Central memory CD8-positive, alpha-beta T cell (primary cell): ENCODE measurements around the gene ROM1.

Experiments
- ATAC-seq: fragments of 150-1000 bp; cut with Tn5 transposase; replicated peaks from 2 replicates; pipeline ENCODE4 v1.10.0; 2022; ENCODE audit warnings: mild to moderate bottlenecking, moderate FRiP score, moderate number of reproducible peaks; ENCODE audit not compliant: poor library complexity, severe bottlenecking; ENCODE audit errors: extremely low read depth
- DNase-seq, 2 donors: peaks; one replicate each; pipeline ENCODE4 v3.0.0; 2021; ENCODE audit warnings: low spot score in 2 of 2
- H3K27ac Mint-ChIP-seq: one replicate; pipeline ENCODE4 v1.8.0; 2022; ENCODE audit warnings: low read depth, mild to moderate bottlenecking, moderate library complexity, mixed read lengths
- H3K27me3 Mint-ChIP-seq: one replicate; pipeline ENCODE4 v1.8.0; 2022; ENCODE audit warnings: mixed read lengths
- H3K36me3 Mint-ChIP-seq: one replicate; pipeline ENCODE4 v1.8.0; 2022; ENCODE audit warnings: mild to moderate bottlenecking, moderate library complexity, mixed read lengths; ENCODE audit not compliant: insufficient read depth
- H3K4me1 Mint-ChIP-seq: one replicate; pipeline ENCODE4 v1.8.0; 2022; ENCODE audit warnings: mixed read lengths
- H3K4me3 Mint-ChIP-seq: one replicate; pipeline ENCODE4 v1.8.0; 2022; ENCODE audit warnings: mild to moderate bottlenecking, moderate library complexity, mixed read lengths
- H3K9me3 Mint-ChIP-seq: one replicate; pipeline ENCODE4 v1.8.0; 2022; ENCODE audit warnings: mixed read lengths

ROM1 gene

GRCh38 chr11:62603776-62604299 lies 9.2 kb upstream of the ROM1 start:
- DNase-seq: no peak
- Mint-ChIP-seq H3K27ac (peak overlapping the region; percentile 36), H3K4me1 (peaks cover 51% of the 10 kb centered on the region), H3K27me3 (no peaks in the 10 kb centered on the region), H3K9me3 (no peaks in the 10 kb centered on the region), H3K36me3 (peaks cover 33% of the 10 kb centered on the region), H3K4me3 (peak overlapping the region; percentile 54)
- no peak for ATAC-seq

- H3K27ac Mint-ChIP-seq: no peak overlapping the region
These were observed 8.5 kb upstream of the ROM1 start for GRCh38 chr11:62604460-62605120.

GRCh38 chr11:62605467-62605866 lies 7.6 kb upstream of the ROM1 start:
- DNase-seq (no peak), ATAC-seq (no peak)
- peaks cover 27% of the 10 kb centered on the region for H3K36me3 Mint-ChIP-seq
- no peak overlapping the region for H3K4me3 Mint-ChIP-seq
- H3K9me3 Mint-ChIP-seq: no peaks in the 10 kb centered on the region
- H3K27me3 Mint-ChIP-seq: no peaks in the 10 kb centered on the region
- H3K27ac Mint-ChIP-seq: no peak overlapping the region
- H3K4me1 Mint-ChIP-seq: peaks cover 45% of the 10 kb centered on the region

More at GRCh38 chr11:62604460-62605120, 8.5 kb upstream of the ROM1 start:
- H3K27me3 Mint-ChIP-seq: no peaks in the 10 kb centered on the region
- H3K36me3 Mint-ChIP-seq: peaks cover 29% of the 10 kb centered on the region
- H3K9me3 Mint-ChIP-seq: no peaks in the 10 kb centered on the region
- ATAC-seq (no peak), DNase-seq (no peak)
- H3K4me1 Mint-ChIP-seq: peaks cover 48% of the 10 kb centered on the region
- no peak overlapping the region for H3K4me3 Mint-ChIP-seq

- Mint-ChIP-seq H3K27me3 (no peaks in the 10 kb centered on the region), H3K4me1 (peaks cover 47% of the 10 kb centered on the region), H3K4me3 (no peak overlapping the region), H3K36me3 (peaks cover 27% of the 10 kb centered on the region), H3K9me3 (no peaks in the 10 kb centered on the region), H3K27ac (no peak overlapping the region)
- ATAC-seq: no peak
- DNase-seq: no peak
These were observed 7.2 kb upstream of the ROM1 start for GRCh38 chr11:62605902-62606301.

DNA sequence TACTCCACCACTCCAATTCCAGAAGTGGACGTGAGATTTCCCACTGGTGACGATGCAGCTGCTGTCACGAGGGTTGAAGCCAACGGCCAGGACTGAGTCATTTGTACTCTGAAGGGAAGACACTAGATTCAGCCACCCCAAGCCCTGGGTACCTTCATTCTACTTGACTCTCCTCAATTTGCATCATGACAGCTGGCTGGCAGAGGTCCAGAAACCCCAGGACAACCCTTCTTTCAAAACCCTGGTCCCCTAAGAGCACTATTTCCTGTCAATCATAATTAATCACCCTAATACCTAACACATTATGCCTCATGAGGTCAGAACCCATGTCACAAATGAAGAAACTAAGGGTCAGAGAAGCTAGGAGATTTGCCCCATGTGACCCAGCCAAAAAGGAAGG lies 5.3 kb upstream of the ROM1 start:
- Mint-ChIP-seq H3K4me3 (no peak overlapping the region), H3K4me1 (peaks cover 42% of the 10 kb centered on the region), H3K36me3 (peaks cover 21% of the 10 kb centered on the region), H3K9me3 (no peaks in the 10 kb centered on the region), H3K27me3 (no peaks in the 10 kb centered on the region), H3K27ac (no peak overlapping the region)
- DNase-seq: no peak
- no peak for ATAC-seq

GRCh38 chr11:62608776-62609175 lies 4.3 kb upstream of the ROM1 start:
- Mint-ChIP-seq H3K27me3 (no peaks in the 10 kb centered on the region), H3K4me3 (no peak overlapping the region), H3K4me1 (peaks cover 37% of the 10 kb centered on the region), H3K36me3 (peaks cover 19% of the 10 kb centered on the region), H3K9me3 (no peaks in the 10 kb centered on the region), H3K27ac (no peak overlapping the region)
- no peak for ATAC-seq
- DNase-seq: no peak

DNA sequence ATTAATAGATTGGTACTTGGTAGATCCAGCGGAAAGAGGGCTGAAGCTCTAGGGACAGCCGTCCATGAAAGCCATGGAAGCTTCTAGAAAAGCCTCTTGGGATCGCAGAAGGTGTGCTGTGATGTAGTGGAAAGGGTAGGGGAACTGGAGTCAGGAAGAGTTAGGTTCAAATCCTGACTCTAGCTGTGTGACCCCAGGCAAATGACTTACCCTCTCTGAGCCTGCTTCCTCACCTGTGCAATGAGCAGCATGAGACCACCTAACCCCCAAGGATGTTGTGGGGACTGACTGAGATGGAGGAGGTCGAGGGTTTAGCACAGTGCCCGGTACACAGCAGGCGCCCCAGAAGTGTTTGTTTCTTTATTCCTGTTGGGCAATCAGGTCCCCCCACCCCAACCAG lies 2.7 kb upstream of the ROM1 start:
- DNase-seq: no peak
- peaks cover 22% of the 10 kb centered on the region for H3K36me3 Mint-ChIP-seq
- H3K9me3 Mint-ChIP-seq: no peaks in the 10 kb centered on the region
- H3K4me1 Mint-ChIP-seq: peaks cover 41% of the 10 kb centered on the region
- H3K4me3 Mint-ChIP-seq: peak overlapping the region; percentile 93
- peak overlapping the region; percentile 98 for H3K27ac Mint-ChIP-seq
- no peaks in the 10 kb centered on the region for H3K27me3 Mint-ChIP-seq
- ATAC-seq: no peak

DNA sequence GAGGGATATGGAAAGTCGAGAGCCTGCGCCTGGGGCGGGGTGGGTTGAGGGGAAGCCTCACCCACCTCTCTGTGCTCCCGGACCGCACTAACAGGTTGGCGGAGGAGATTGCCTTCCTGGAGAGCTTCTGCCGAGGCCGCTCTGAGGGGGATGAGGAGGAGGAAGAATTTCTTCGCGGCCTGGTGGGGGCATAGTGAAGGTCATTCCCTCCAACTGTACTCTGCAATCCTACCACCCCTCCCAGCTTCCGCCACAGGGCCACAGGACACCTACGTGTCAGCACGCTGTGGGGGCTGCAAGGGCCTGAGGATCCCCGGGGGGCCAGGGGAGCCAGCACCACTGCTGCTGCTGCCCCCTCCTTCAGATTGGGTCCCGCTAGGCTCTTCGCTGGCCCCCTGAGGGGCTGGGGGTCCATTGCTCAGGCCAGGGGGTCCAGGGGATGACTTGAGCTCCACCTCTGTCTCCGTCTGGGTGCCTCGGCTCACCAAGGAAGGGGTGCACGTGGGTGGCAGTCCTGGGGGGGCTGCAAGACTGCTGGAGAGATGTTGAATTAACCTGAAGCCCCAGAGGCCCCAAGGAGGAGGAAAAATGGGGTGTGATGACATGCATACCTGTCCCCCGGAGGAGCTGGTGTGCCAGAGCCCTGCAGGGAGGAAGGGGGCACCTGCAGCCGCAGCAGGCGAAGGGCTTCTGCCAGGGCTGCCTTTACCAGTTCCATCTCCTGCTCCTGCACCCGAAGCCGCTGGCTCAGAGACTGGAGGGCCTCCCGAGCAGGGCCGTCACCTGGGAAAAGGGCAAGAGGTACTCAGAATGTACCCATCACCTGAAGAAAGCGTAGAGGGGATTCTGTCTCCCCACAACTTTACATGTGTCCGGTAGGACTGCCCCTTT lies 2.0 kb upstream of the ROM1 start:
- Mint-ChIP-seq H3K4me3 (peak overlapping the region; percentile 93), H3K27me3 (no peaks in the 10 kb centered on the region), H3K27ac (peak overlapping the region; percentile 98), H3K4me1 (peaks cover 41% of the 10 kb centered on the region), H3K36me3 (peaks cover 22% of the 10 kb centered on the region), H3K9me3 (no peaks in the 10 kb centered on the region)
- no peak for DNase-seq
- no peak for ATAC-seq

- Mint-ChIP-seq H3K36me3 (peaks cover 27% of the 10 kb centered on the region), H3K27me3 (no peaks in the 10 kb centered on the region), H3K9me3 (no peaks in the 10 kb centered on the region), H3K4me3 (peak overlapping the region; percentile 93), H3K27ac (peak overlapping the region; percentile 98), H3K4me1 (peaks cover 41% of the 10 kb centered on the region)
- DNase-seq (peak in 1 of 2 donors; percentile 48), ATAC-seq (peak; percentile 47)
These were observed 1.2 kb upstream of the ROM1 start for GRCh38 chr11:62611705-62612365.

DNA sequence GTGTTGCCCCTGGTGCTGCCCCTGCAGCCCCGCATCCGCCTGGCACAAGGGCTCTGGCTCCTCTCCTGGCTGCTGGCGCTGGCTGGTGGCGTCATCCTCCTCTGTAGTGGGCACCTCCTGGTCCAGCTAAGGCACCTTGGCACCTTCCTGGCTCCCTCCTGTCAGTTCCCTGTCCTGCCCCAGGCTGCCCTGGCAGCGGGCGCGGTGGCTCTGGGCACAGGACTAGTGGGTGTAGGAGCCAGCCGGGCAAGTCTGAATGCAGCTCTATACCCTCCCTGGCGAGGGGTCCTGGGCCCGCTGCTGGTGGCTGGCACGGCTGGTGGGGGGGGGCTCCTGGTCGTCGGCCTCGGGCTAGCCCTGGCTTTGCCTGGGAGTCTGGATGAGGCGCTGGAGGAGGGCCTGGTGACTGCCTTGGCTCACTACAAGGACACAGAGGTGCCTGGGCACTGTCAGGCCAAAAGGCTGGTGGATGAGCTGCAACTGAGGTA lies 278 bp downstream of the ROM1 start:
- Mint-ChIP-seq H3K9me3 (no peaks in the 10 kb centered on the region), H3K36me3 (peaks cover 19% of the 10 kb centered on the region), H3K4me3 (peak overlapping the region; percentile 56), H3K4me1 (peaks cover 34% of the 10 kb centered on the region), H3K27me3 (no peaks in the 10 kb centered on the region), H3K27ac (no peak overlapping the region)
- ATAC-seq (no peak), DNase-seq (no peak)

- Mint-ChIP-seq H3K36me3 (peaks cover 24% of the 10 kb centered on the region), H3K27ac (peak overlapping the region; percentile 61), H3K27me3 (no peaks in the 10 kb centered on the region), H3K4me3 (no peak overlapping the region), H3K4me1 (peaks cover 27% of the 10 kb centered on the region), H3K9me3 (no peaks in the 10 kb centered on the region)
- no peak for DNase-seq
- ATAC-seq: no peak
These were observed 1.2 kb downstream of the ROM1 start for GRCh38 chr11:62614275-62614674.

DNA sequence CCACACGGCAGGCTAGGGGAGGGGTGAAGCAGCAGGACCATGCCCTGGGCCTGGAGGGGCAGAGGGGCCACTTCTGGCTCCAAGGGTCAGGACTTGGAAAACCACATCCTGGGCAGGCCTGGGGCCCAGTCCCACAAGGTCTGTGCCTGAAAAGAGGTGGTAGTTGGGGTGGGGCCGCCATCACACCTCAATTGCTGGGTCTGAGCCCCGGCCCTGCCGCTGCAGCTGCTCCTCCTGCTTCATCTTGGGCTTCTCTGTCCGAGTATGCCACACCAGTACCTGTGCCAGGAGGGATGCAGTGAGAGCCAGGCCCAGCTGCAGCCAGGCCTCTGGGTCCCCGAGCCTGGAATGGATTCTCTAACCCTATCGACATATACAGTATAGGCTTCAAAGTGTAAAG lies 2.5 kb downstream of the ROM1 start:
- Mint-ChIP-seq H3K4me3 (no peak overlapping the region), H3K4me1 (peaks cover 22% of the 10 kb centered on the region), H3K27me3 (no peaks in the 10 kb centered on the region), H3K9me3 (no peaks in the 10 kb centered on the region), H3K36me3 (peaks cover 29% of the 10 kb centered on the region), H3K27ac (no peak overlapping the region)
- DNase-seq: no peak
- ATAC-seq: no peak
